ENCODE results near the gene UBE2S.
"Not testable (repeated sequence)": the region's sequence is repeated elsewhere in the genome, so short reads cannot be mapped to it uniquely, and the experiment has no call there.

UBE2S gene

DNA sequence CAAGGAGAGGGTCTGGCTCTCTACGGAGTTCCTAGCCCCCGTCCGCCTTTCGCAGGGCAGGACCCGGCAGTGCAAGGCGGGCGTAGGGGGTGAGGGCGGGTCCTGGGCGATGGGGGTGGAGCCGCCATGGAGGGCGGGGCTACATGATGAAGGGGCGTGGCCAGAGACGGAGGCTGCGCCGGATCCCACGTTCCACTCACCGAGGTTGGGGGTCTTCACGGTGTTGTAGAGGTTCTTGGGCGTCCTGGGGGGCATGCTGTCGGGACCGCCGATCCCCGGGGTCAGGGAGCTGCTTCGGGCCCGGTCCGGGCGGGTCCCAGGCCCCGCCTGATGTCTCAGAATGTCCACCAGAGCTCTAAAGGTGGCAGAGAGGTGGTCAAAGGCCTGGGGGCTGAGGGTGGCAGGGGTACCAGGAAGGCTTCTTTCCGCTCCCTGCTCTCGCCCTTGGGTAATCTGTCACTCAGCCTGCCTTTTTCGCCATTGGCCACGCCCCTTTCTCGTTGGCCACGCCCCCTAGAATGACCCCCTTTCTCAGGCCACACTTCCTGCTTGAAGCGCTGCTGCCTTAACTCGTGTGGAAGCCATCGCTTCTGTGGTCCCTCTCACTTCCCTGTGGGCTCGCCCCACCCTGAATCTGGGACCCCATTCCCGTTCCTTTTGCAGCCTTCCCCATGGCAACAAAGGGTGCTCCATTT is 33.0 kb upstream of the UBE2S start:
- in situ Hi-C loops (cut with MboI; ENCODE audit: low sequenced_read_pairs), result no loop called here

DNA sequence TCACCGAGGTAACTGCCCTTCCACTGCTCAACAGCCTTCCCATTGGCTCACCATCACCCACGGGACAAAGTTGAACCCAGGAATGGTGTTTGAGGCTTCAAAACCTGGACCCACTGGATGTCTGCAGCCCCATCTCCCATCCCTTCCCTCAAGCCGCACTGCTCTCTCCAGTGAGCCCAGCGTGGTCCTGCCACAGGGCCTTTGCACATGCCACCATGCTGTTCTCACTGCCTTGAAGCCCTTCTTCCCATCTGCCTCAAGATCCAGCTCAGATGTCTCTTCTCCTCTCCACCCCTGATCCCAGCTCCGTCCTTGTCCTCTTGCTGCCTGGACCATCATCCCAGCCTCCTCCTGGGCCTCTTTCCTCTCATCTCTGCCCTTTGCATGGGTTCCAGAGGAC is 31.5 kb upstream of the UBE2S start:
- in situ Hi-C loops (cut with MboI; ENCODE audit: low sequenced_read_pairs), result no loop called here

- in situ Hi-C loops (cut with MboI; ENCODE audit: low sequenced_read_pairs), result no loop called here
Observed at GRCh38 chr19:55437410-55437809, 29.8 kb upstream of the UBE2S start.

- in situ Hi-C loops (cut with MboI; ENCODE audit: low sequenced_read_pairs), result no loop called here
Observed at GRCh38 chr19:55436847-55437246, 29.3 kb upstream of the UBE2S start.

GRCh38 chr19:55435020-55435419 is 27.4 kb upstream of the UBE2S start:
- in situ Hi-C loops (cut with MboI; ENCODE audit: low sequenced_read_pairs), result no loop called here

GRCh38 chr19:55434356-55434919 is 26.9 kb upstream of the UBE2S start:
- in situ Hi-C loops (cut with MboI; ENCODE audit: low sequenced_read_pairs), result no loop called here

GRCh38 chr19:55433292-55433691 is 25.7 kb upstream of the UBE2S start:
- in situ Hi-C loops (cut with MboI; ENCODE audit: low sequenced_read_pairs), result no loop called here

DNA sequence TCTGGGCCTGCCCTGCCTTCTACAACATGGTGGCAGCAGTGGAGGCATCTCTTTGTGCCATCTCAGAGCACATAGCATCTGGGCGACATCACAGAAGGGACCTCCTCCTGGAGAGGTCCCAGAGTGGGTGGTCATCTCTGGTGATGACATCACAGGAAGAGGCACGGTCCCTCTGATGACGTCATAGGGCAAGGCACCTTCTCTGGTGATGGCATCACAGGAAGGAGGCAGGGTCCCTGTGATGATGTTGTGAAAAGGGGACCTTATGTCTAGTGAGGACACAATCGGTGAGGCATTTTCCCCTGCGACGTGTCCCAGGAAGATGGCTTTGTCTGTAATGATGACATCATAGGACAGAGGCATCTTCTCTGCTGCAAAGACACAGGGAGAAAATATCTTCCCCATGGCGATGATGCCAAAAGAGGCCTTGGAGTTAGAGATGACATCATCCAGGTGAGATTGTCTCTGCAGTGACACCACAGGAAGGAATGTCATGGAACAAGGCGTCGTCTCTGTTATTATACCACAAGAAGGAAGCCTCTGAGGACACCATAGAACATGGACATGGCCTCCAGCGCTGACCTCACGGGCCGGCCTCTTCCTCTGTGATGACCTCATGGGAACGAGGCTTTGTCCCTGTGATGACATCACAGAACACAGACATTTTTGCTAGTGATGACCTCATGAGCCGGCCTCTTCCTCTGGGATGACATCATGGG is 24.8 kb upstream of the UBE2S start:
- in situ Hi-C loops (cut with MboI; ENCODE audit: low sequenced_read_pairs), result no loop called here

DNA sequence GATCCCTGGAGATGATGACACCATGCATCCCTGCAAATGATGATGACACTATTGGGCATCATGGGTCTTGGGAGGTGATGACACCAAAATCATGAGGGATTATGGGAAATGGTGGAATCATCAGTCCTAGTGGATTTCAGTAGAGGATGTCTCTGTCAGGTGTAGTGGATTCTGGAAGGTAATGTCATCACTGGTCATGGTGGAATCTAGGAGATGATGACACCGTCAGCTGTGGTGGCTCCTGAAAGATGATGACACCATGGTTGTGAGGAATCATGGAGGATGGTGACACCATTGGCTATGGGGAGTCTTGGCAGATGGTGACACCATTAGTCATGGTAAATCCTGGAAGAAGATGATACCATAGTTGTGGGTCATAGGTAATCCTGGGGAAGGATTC is 23.6 kb upstream of the UBE2S start:
- in situ Hi-C loops (cut with MboI; ENCODE audit: low sequenced_read_pairs), result no loop called here

GRCh38 chr19:55426042-55426441 is 18.5 kb upstream of the UBE2S start:
- in situ Hi-C loops (cut with MboI; ENCODE audit: low sequenced_read_pairs), result no loop called here

DNA sequence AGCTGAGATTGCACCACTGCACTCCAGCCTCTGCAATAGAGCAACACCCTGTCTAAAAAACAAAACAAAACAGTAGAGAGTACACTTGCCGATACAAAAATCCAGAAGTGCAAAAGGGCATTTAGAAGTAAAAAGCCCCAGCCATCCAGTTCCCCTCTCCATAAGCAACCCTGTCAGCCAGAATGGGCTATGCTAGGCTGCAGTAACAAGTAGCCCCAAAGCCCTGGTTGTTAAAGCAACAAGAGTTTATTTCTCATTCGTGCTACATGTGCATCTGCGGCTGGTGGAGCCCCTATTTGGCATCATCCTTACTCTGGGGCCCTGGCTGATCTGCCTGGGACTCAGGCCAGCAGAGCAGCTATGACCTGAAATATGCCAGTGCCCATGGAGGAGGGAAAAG is 16.9 kb upstream of the UBE2S start:
- in situ Hi-C loops (cut with MboI; ENCODE audit: low sequenced_read_pairs), result no loop called here

- in situ Hi-C loops (cut with MboI; ENCODE audit: low sequenced_read_pairs), result no loop called here
Observed at GRCh38 chr19:55423225-55424005, 15.8 kb upstream of the UBE2S start.

GRCh38 chr19:55421281-55421680 is 13.7 kb upstream of the UBE2S start:
- in situ Hi-C loops (cut with MboI; ENCODE audit: low sequenced_read_pairs), result not testable (repeated sequence)

DNA sequence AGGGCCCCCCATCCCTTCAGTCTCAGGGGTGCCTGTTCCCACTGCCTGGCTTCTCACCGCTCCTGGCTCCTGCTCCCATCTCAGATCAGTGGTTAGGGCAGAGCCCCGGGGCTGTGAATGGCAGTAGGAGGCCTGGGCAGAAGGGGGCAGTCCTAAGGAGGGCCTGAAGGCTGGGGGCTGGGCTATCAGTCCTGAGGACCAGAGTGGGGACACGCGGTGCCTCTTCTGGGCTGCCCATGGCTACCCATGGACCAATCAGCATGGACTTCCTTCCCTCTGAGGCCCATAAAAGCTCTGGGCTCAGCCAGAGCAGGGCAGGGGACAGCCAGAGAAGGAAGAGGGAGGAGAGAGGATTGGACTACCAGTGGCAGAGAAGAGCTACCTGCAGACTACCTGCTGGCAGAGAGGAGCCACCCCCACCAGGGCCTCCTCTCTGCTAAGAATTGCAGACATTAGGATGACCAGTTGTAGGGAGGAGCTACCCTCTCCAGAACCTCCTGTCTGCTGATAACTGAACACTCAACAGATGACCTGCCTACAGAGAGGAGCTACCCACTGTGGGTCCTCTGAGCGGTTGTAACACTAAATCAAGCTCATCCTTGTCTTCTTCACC is 12.1 kb upstream of the UBE2S start:
- in situ Hi-C loops (cut with MboI; ENCODE audit: low sequenced_read_pairs), result no loop called here

GRCh38 chr19:55419103-55419502 is 11.5 kb upstream of the UBE2S start:
- in situ Hi-C loops (cut with MboI; ENCODE audit: low sequenced_read_pairs), result no loop called here

- in situ Hi-C loops (cut with MboI; ENCODE audit: low sequenced_read_pairs), result no loop called here
Observed at GRCh38 chr19:55418185-55418584, 10.6 kb upstream of the UBE2S start.

DNA sequence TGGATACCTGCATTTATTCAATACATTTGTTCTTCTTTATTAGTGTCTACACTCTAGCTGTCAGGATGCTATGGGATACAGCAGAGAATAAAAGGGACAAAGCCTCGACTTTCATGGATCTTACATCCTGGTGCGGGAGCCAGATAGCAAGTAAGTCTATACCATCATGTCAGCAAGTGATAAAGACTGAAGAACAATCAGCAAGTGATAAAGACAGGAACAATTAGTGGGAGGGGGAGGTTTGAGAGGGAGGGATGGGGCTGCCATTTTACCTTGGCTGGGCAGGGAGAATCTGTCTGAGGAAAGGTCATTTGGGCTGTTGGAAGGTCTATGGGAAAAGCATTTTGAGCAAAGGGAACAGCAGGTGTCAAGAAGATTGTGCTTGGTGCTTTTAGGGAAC is 2.6 kb upstream of the UBE2S start:
- in situ Hi-C loops (cut with MboI; ENCODE audit: low sequenced_read_pairs), result no loop called here

DNA sequence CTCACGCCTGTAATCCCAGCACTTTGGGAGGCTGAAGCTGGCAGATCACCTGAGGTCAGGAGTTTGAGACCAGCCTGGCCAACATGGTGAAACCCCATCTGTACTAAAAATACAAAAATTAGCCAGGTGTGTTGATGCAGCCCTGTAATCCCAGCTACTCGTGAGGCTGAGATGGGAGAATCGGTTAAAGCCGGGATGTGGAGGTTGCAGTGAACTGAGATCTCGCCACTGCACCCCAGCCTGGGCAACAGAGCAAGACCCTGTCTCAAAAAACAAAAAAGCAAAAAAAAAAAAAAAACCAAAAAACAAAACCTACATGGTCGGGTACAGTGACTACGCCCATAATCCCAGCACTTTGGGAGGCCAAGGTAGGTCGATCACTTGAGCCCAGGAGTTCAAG is 1.6 kb upstream of the UBE2S start:
- in situ Hi-C loops (cut with MboI; ENCODE audit: low sequenced_read_pairs), result not testable (repeated sequence)

DNA sequence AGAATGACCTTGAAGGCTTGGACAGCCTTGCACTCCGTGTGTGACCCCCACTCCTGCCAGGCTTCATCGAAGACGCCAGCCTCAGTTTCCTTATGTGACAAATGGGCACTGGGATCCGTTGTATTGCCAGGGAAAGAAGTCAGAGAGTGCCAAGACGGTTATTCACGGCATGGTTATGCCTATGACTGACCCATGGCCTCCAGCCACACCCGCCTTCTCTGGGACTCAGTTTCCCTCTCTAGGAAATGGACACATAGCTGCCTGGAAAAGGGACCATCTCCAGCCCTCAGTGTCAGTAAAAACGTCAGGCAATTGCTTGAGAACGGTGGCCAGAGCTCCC is 915 bp upstream of the UBE2S start:
- in situ Hi-C loops (cut with MboI; ENCODE audit: low sequenced_read_pairs), result no loop called here

DNA sequence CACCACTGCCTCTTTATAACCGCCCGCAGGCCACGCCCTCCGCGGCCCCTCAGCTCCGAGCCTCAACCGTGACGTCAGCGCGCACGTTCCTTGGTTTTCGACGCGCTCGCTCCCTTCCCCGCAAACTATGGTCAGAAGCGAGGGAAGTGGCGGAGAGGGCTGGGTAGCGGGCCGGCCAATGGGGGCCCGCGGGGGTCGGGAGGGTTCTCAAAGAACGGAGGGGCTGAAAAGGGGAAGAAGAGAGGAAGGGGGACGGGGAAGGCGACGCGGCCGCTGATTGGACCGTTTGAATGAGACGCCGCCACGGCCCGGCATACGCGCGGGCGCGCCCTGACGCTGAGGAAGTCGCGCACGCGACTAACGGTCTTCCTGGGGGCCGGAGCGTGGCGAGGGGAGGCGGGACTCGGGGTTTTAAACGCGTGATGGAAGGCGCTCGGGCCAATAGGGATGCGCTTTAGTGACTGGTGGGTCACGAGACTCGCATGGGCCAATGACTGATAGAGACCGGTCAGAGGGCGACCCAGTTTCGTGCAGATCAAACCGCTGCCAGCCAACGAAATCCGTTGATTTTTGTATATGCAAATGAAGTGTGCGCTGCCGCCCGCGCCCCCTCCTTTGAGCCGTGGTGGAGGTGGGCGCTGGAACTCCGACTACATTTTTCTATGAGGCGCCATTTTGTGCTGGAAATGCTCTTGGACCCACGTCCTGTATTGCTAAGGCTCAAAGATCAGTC is 378 bp upstream of the UBE2S start:
- in situ Hi-C loops (cut with MboI; ENCODE audit: low sequenced_read_pairs), result no loop called here

Measured in HL-60/S4 treated with retinoic acid at 250 ng/mL for 4 days and 3 days (cell line).